Suppressor macrophage treated with lipopolysaccharide for 4 hours (primary cell): ENCODE measurements around the gene MUC4.
"Not testable (repeated sequence)": the region's sequence is repeated elsewhere in the genome, so short reads cannot be mapped to it uniquely, and the experiment has no call there.

Experiments
- DNase-seq: peaks from one replicate; pipeline ENCODE4 v3.0.0-alpha.2; 2020

The MUC4 gene

DNA sequence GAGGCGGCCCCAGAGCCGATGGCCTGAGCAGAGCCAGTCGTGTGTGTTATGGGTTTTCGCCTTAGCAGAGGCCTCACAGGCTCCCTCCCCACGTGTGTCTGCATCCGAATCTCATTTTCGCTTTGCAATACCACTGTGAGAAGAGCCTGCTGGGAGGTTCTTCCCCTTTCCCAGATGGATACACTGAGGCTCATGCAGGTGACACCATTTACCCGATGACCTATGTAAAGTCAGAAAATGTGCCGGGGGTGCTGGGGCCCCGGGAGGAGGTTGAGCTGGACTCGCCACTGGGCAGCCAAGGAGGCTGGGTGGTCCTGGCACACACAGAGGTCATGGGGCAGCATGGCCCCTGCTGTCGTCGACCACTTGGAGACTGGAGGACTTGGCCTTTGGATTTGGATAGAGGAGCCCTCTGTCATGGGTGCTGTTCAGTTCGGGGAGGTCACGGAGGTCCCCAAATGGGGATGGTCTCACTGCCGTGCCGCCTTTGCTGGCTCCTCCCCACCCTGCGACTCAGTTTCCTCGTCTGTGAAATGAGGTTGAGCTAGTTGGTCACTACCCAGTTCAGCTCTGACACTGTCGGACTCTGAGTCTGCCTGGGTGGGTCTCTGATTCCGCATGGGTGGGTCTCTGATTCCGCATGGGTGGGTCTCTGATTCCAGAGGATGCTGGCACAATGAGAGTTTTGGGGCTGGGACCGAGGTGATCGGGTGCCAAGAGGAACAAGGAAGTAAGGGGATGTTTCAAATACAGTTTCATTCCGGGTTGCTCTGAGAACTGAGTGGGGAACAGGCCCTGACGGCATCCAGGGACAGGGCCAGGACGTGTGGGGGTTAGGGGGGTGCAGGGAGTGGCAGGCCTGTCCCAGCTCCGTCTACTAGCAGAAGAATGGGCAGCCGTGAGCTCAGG, 23.2 kb upstream of the MUC4 start:
- no peak for DNase-seq

DNA sequence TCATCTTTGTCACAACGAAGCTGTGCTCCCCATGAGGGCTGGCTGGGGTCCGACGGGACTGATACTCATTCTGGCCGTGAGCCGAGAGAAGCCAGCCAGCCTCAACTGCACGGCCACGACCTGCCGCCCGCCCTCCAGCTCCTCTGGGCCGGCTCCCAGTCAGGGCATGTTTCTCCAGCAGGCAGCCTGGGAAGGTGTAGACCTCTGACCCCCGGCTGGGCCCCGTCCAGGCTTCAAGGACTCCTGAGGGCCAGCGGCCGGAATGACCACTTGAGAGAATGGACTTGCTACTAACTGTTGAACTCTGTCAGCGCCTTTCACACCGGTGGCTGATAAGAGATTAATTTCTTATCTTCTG, 18.1 kb upstream of the MUC4 start:
- DNase-seq: no peak

DNA sequence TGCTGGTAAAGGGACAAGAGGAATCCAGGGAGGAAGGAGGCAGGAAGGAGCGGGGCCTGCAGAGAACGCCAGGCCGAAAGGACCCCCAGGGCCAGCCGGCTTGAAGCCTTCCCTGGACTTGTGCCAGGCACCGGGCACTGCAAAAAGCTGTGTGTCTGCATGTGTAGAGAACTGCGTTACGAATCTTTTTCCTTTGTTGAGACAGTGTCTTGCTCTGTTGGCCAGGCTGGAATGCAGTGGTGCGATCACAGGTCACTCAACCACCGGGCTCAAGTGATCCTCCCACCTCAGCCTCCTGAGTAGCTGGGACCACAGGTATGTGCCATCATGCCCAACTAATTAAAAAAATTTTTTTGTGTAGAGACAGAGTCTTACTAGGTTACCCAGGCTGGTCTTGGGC, 17.0 kb upstream of the MUC4 start:
- no peak for DNase-seq

DNA sequence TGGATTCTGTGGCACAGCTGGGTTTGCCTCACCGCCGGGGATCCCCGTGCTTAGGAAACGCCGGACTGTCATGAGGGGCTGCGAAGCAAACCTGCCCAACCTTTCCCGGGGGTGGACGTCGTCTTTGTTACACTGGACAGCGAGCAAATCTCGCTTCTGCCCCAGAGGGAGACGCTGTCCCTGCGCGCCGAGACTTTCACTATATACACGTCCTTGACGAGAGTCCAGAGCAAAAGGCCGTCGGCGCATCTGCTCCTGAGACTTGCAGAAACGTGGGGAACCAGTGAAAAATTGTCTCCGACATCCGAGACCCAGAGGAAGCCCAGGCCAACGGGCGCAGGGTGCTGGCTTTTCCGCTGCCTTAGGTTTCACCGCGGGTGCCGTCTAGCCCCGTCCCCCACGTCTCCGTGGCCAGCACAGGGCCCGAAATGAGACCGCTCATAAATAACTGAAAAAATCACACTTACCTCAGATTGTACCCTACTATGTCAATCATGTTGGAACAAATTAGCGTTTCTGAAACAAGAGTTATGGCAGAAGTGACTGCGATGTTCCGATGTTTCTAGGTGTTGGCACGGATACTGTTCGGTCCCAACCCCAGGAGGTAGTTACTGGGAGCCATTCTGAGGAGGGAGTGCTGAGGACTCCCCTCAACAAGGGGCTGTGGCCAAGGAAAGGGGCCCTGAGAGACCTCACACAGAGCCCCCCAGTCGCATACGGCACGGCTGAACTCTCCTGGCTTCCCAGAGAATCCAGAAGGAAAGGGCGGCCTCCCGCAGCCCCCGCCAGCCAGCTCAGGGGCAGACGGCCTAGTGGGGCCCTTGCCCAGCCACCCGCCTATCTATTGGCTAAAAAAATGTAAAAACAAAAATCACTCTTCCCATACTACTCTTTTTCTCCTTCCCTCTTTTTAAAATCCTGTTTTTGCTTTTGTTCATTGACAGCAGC, 14.4 kb upstream of the MUC4 start:
- no peak for DNase-seq

DNA sequence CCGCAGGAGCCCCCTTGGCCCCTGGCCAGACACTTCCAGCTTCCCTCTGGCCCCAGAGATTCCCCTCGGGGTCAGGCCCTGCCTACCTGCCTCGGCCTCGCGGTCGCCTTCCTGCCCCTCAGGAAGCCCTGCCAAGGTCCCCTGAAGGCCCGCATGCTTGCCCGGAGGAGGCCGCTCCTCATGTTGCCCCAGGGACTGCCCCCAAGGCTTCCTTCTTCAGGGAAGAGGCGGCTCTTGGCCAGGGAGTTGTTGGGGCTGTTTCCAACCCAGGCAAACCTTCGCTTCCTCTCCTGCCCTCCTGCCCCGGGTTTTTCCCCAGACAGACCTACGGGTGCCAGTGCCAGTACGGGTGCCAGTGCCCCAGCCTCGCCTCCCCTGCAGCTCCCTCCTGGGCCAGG, 13.5 kb upstream of the MUC4 start:
- DNase-seq: no peak

DNA sequence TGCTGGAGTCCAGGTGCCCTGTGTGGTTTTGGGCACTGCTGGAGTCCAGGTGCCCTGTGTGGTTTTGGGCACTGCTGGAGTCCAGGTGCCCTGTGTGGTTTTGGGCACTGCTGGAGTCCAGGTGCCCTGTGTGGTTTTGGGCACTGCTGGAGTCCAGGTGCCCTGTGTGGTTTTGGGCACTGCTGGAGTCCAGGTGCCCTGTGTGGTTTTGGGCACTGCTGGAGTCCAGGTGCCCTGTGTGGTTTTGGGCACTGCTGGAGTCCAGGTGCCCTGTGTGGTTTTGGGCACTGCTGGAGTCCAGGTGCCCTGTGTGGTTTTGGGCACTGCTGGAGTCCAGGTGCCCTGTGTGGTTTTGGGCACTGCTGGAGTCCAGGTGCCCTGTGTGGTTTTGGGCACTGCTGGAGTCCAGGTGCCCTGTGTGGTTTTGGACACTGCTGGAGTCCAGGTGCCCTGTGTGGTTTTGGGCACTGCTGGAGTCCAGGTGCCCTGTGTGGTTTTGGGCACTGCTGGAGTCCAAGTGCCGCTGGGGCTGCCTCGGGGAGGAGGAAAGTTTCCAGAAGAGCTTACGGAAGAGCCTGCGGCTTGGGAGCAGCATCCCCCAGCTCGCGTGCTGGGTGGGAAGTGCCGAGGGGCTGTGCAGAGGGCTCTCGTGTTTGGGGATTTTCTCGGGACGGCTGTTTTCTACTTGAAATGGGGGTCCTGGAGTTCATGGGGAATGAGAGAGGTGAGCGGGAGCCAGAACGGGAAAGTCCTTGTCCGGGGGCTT, 12.9 kb upstream of the MUC4 start:
- not testable (repeated sequence) for DNase-seq

DNA sequence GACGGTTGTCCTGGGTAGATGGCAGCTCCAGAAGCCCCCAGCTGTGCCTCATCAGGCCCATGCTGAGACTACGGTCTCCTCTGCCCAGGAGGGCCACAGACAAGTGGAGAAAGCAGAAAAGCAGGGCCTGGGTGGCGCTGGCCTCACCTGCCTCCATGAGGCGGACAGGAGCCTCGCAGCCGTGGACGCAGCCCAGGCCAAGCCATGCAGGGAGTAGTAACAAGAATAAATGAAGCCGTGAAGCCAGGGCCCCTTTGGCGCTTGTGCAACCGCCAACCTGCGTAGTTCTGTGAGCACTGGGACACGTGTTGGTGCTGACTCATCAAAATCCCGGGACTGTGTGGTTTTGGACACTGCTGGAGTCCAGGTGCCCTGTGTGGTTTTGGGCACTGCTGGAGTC, 12.3 kb upstream of the MUC4 start:
- DNase-seq: no peak

DNA sequence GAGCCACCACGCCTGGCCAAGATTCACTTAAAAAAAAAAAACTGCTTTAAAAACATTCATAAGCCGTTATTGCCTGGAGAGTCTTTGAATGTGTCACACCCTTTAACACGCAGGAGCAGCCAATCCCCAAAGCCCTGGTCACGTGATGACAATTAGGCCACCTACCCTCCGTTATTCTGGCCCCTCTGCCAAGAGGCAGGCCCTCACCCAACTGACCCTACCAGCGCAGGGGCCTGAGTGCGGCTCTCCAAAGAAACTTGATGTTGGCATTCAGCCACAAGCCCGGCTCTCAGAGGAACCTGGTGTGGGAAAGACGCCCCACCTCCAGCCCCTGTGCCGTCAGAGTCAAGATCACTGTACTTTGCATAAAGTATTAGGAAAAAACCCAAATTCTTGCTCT, 11.6 kb upstream of the MUC4 start:
- DNase-seq: no peak

DNA sequence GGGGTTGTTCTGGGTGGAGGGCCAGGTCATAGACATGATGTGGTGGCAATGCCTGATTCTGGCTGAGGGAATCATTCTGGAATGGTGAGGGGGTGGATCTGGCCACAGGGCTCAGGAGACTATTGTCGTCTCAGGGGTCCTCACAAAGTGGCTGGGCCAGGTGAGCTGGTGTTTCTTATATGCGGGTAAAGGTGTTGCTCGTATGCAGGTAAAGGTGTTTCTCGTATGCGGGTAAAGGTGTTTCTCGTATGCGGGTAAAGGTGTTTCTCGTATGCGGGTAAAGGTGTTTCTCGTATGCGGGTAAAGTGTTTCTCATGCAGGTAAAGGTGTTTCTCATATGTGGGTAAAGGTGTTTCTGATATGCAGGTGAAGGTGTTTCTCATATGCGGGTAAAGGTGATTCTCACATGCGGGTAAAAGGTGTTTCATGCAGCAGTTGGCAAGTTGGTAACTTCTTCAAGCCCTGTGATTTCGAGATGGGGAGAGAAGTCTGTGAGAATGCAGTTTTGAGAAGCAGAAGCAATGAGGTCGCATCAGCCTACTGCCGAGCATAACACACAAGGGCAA, 10.5 kb upstream of the MUC4 start:
- no peak for DNase-seq

DNA sequence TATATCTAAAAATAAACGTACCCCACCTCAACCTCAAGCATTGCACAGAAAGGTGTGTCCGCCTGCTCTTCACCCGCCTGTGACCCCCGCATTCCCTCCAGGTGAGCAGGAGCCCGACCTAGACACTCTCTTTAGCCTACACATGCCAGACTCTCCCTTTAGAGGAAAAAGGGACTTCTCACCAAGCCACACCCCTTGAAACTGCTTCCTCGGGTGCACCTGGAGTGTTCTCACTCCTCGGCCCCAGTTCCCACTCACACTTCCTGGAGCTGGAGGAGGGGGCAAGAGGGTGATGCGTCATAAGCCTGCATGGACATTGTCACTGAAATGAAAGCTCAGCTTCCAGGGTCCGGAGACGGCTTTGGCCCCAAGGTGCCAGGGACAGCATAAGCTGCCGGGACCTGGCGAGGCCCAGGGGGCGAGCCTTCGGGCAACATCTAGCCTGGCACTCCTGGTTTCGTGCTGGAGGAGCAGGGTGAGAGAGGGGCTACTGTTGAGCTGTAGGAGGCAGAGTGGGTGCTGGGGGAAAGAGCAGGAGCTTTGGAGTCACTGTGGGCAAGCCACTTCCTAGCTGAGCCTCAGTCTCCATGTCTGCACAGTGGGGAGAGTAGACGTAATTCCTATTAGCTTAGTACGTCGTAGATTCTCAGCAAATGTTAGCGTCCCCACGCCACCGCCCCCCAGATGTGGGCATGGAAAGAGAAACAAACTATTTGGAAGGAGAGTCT, 9.8 kb upstream of the MUC4 start:
- no peak for DNase-seq

DNA sequence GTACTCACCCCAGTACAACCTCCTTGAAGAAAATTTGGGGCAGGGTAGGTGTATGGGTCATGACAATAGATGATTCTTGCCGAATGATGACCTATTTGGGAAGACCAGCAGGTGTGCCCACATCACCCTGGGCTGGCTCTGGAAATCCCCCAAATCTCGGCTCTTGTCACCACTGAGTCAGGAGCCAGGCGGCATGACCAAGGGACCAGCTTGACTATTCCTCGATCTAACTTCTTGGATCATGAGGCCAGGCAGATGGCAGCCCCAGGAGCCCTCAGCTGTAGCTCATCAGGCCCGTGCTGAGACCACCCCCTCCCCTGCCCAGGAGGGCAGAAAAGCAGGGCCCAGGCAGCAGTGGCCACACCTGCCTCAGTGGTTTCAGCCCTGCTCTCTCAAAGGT, 9.2 kb upstream of the MUC4 start:
- no peak for DNase-seq

DNA sequence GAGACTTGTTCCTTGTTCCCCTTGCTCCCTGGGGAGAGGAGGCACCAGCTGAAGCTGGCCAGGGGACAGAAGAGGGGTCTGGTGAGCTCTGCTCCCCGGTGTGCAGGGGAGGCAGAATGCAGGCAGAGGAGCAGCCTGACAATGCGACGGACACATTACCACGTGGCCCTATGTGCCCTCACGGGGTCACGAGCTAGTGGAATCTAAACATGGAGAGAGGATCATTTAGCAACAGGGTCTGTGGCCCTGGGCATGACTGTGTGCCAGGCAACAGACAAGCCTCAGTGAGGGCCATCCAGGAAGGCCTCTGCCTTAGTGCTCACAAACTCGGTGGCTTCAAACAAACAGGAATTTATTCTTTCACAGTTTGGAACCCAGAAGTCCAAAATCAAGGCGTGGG, 8.5 kb upstream of the MUC4 start:
- DNase-seq: no peak

DNA sequence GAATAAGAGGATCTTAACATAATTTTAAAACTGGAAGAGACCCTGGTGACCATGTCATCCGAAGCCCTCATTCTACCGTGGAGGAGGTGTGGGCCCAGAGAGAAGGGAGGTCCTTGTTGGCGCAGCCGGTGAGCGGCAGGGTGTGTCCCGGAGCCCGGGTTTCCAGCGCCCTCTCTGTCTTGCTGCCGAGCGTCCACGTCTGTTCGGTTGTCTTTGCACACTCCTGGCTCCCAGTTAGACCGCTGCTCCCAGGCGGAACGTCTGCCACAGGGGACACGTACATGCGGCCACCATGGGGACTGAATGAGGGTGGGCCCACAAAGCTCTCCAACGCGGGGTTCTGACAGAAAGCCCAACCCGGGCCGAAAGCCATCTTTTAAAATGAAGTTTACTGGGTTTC, 6.6 kb upstream of the MUC4 start:
- no peak for DNase-seq

DNA sequence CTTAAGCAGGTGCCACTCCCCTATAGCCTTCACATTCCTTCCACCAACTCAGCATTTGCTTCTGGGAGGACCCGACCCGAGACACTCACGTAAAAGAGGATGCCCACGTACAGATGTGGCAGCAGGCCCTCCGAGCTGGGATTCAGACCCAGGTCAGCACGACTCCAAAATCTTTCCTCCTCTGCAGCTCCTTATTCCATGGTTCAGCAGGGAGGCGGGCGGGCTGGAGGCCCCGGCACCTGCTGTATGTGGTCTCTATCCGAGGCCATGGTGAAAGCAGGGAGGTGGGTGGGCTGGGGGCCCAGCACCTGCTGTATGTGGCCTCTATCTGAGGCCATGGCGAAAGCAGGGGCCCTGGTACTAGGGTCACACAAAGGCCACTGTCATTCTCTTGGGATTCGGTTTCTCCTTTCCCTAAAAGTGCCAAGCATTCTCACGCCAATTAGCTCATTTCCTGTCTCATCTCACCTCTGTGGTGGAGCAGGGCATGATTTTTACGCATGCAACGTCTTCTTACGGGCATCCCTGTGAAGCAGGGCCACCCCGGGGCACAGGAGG, 5.9 kb upstream of the MUC4 start:
- DNase-seq: no peak

DNA sequence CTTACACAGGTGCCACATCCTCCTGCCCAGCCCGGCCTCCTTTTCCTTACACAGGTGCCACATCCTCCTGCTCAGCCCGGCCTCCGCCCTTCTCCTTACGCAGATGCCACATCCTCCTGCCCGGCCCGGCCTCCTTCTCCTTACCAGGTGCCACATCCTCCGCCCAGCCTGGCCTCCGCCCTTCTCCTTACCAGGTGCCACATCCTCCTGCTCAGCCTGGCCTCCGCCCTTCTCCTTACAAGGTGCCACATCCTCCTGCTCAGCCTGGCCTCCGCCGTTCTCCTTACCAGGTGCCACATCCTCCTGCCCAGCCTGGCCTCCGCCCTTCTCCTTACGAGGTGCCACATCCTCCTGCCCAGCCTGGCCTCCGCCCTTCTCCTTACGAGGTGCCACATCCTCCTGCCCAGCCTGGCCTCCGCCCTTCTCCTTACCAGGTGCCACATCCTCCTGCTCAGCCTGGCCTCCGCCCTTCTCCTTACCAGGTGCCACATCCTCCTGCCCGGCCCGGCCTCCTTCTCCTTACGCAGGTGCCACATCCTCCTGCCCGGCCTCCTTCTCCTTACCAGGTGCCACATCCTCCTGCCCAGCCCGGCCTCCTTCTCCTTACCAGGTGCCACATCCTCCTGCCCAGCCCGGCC, 4.7 kb upstream of the MUC4 start:
- DNase-seq: not testable (repeated sequence)

DNA sequence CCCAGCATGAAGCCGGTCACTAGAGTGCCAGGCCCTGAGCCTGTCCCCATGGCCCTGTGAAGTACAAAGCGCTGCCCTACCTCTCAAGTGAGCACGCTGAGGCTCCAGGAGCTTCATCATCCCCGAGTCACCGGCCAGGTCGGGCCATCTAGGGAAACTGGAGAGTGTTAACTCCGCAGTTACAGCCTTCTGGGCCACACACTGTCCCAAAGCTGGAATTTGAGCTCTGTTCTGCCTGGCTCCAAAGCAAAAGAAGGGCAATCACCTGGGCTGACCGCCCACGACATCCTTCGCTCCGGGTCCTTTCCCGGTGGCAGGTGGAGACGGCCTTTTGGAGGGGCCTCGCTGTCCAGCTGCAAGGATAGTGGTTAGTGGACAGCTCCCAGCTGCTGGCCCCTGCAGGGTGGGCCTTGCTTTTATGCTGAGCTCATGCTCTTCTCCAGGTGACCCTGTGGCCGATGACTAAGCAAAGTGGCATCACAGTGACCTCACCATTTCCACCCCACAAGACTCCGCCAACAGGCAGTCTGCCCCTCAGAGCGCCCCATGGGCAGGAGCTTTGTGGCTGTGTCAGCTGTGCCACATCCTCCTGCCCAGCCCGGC, 3.5 kb upstream of the MUC4 start:
- DNase-seq: no peak

DNA sequence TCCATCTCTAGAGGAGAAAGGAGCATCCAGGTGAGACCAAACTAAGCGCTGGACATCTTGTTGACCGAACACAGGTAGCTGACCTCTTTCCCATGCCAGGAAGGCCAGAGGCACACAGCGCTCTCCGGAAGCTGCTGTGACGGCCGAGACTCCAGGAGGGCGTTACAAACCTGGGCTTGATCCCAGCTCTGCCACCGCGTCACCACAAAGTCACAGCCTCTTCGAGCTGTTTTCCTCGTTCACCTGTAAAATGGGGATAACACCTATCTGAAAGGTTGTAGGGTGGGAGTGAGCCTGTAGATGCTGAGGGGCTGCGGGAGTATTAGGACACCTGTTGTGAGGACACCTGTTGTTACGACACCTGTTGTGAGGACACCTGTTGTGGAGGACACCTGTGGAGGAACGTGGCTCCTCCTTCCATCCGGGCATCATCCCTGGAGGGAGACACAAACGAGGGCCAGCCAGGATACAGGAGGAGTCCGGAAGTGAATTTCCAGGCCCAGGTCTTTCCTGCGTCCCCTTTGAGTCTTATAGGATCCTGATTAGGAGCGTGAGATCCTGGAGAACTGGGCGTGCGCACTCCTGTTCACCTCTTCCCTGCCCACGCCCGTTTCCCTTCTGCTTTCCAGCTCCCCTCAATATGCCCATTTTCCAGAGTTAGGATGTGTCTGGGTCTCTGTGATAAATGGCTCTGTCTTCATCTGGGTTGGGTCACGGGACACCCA, 2.3 kb upstream of the MUC4 start:
- DNase-seq: no peak

DNA sequence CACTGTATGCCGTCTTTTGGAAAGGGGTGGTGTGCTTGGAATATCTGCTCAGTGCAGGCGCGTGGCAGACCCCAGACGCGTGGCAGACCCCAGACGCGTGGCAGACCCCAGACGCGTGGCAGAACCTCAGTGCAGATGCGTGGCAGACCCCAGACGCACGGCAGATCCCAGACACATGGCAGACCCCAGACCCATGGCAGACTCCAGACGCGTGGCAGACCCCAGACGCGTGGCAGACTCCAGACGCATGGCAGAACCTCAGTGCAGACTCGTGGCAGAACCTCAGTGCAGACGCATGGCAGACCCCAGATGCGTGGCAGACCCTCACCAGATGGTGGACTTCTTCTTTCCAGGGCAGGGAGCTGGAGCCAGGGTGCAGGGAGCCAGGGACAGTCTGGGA, 637 bp upstream of the MUC4 start:
- no peak for DNase-seq

DNA sequence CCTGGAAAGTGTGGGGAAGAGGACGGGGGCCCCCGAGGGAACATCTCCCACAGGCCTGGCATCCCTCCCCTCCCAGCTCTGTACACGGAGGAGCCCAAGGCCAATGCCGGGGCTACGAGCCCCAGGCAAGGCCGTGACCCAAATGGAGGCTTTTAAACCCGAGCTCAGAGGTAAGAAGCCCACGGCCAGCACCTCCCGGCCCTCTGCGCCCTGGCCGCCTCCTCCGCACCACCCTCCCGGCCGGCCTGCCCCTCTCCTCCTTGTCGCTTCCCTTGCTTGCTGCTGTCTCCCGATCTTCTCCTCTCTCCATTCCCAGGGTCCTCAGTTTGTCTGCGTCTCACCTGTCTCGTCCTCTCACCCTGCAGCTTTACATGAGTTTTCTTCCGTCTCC, 1.3 kb downstream of the MUC4 start:
- no peak for DNase-seq

DNA sequence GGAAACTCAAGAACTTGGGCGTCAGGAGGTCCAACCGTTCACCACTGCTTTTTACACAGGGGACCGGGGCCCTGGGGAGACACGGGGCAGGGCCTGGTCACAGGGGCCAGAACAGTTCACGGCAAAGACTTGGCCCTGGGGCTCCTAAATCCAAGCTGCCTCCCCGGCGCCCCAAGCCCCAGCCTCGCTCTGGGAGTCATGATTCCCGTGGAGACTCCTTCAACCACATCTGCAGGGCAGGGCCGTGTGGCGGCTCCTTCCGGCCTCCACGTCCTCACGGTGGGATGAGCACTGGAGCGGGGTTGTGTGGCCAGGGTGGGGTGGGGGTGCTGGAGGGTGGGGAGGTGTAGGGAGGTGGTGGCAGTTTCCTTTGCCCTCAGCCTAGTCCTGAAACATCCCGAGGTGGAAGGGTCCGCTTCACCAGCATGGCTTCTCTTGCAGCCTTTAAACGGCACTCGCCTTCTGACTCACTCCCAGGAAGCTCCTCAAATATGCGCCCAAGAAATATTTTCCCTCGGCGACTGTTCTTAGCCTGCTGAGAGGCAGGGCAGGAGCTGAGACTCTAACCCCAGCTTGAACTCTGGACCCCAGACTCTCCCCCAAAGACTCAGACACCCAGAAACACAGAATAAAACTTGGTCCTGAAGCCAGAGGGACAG, 1.8 kb downstream of the MUC4 start:
- DNase-seq: no peak
